M059J (cell line): ENCODE results near the gene ZNF101. TPM values are rescaled to one million over a fixed set of nuclear protein-coding genes. Genes with fewer than 3 reads are reported as not detected.

Experiments used
- DNase-seq: peaks from one replicate; pipeline ENCODE4 v3.0.0-alpha.2; 2012; ENCODE audit warnings: low read depth
- total RNA-seq: library from RNA; depleted of rRNA; stranded (reverse); fragments of >200 nt; shearing (Covaris generic); gene quantifications from 2 replicates; pipeline ENCODE4 v1.2.3, GENCODE V29; 2014

ZNF101 gene
- total RNA-seq, 1 experiment from 2014 or later, result 9.0 TPM

- DNase-seq, result peak; percentile 26
Observed at GRCh38 chr19:19642506-19643157, 26.0 kb upstream of the ZNF101 start.

GRCh38 chr19:19643158-19644053, 25.2 kb upstream of the ZNF101 start, which contains the start of gene GMIP:
Gene GMIP (minus strand): TSS chr19:19643657. CDS start chr19:19643529, 128 bp downstream.
- DNase-seq, result peak; percentile 69

GRCh38 chr19:19644054-19644388, 24.6 kb upstream of the ZNF101 start:
- DNase-seq, result no peak

- no peak for DNase-seq
Observed at GRCh38 chr19:19645233-19645870, 23.3 kb upstream of the ZNF101 start.

- no peak for DNase-seq
Observed at GRCh38 chr19:19647037-19647835, 21.4 kb upstream of the ZNF101 start.

- DNase-seq, result no peak
Observed at GRCh38 chr19:19649155-19649554, 19.5 kb upstream of the ZNF101 start.

- no peak for DNase-seq
Observed at GRCh38 chr19:19649580-19649995, 19.1 kb upstream of the ZNF101 start.

GRCh38 chr19:19650331-19650730, 18.3 kb upstream of the ZNF101 start:
- DNase-seq, result no peak

- no peak for DNase-seq
Observed at GRCh38 chr19:19651076-19651475, 17.6 kb upstream of the ZNF101 start.

GRCh38 chr19:19652482-19653295, 15.9 kb upstream of the ZNF101 start:
- DNase-seq, result peak; percentile 57

- no peak for DNase-seq
Observed at GRCh38 chr19:19653597-19654147, 15.0 kb upstream of the ZNF101 start.

GRCh38 chr19:19654441-19654840, 14.2 kb upstream of the ZNF101 start:
- DNase-seq, result no peak

GRCh38 chr19:19655051-19655594, 13.5 kb upstream of the ZNF101 start:
- DNase-seq, result no peak

GRCh38 chr19:19655641-19656343, 12.8 kb upstream of the ZNF101 start:
- no peak for DNase-seq

GRCh38 chr19:19656451-19657396, 11.9 kb upstream of the ZNF101 start:
- no peak for DNase-seq

GRCh38 chr19:19657397-19657783, 11.2 kb upstream of the ZNF101 start:
- no peak for DNase-seq

GRCh38 chr19:19659646-19660245, 8.9 kb upstream of the ZNF101 start:
- DNase-seq, result no peak

GRCh38 chr19:19661141-19661674, 7.4 kb upstream of the ZNF101 start:
- DNase-seq, result no peak
